GM12878 (cell line): Measurements from ENCODE around the gene EFCAB11. TPM values are rescaled to one million over a fixed set of nuclear protein-coding genes. Genes with fewer than 3 reads are reported as not detected.

Experiments used
- ATAC-seq: fragments of 200-7000 bp; cut with Tn5 transposase; 3 replicates; pipeline ENCODE4 v1.9.1; 2020; ENCODE audit warnings: mild to moderate bottlenecking, moderate library complexity
- BruUV-seq: library from RNA; stranded (reverse); fragments of 400-500 nt; replicated peaks from 2 replicates; lab custom pipeline; 2021; lab: Mats Ljungman, UMichigan
- CTCF ChIA-PET: fragments of 300-600 bp; sonication (Branson Sonifier 250); formaldehyde crosslinking; extraction: SDS; loops from one replicate; lab custom pipeline; 2021; ENCODE audit warnings: inconsistent platforms; lab: Yijun Ruan, JAX
- POLR2A ChIA-PET: fragments of 350-600 bp; formaldehyde crosslinking; extraction: SDS; loops from one replicate; lab custom pipeline; 2021; ENCODE audit warnings: inconsistent platforms; lab: Charles Lee
- RAD21 ChIA-PET: fragments of 300-600 bp; sonication (Branson Sonifier 250); formaldehyde crosslinking; loops from one replicate; lab custom pipeline; 2023; ENCODE audit warnings: antibody characterized with exemption; ENCODE audit not compliant: unreplicated experiment; lab: Charles Lee
- SMC1A ChIA-PET: fragments of 300-600 bp; sonication (Branson Sonifier 250); formaldehyde crosslinking; loops from one replicate; lab custom pipeline; 2023; ENCODE audit not compliant: unreplicated experiment, uncharacterized antibody; lab: Charles Lee
- DNase-seq: peaks from one replicate; pipeline ENCODE4 v3.0.0-alpha.2; 2011; ENCODE audit warnings: low read depth, low spot score
- FAIRE-seq: peaks from 3 replicates; lab custom pipeline; 2011; peaks lifted over from hg19 to GRCh38; lab: Jason Lieb, UNC
- H2AFZ ChIP-seq: 2 replicates; pipeline ENCODE4 v1.6.0; 2011; ENCODE audit warnings: low read depth, low read length, control low read depth; ENCODE audit not compliant: control insufficient read depth
- H3K27ac ChIP-seq: 2 replicates; pipeline ENCODE4 v1.5.1; 2011; ENCODE audit warnings: control low read depth; ENCODE audit not compliant: control insufficient read depth, insufficient read depth
- H3K27me3 ChIP-seq, 2 experiments: replicated peaks in 1 of 2; 2 replicates each; pipeline versions ENCODE4 v1.6.0 to v1.6.1; 2011; ENCODE audit warnings: low read length in 1 of 2; ENCODE audit not compliant: control insufficient read depth in 2 of 2, insufficient read depth in 2 of 2
- H3K36me3 ChIP-seq, 2 experiments: 2 replicates each; pipeline ENCODE4 v1.5.1; 2011; ENCODE audit warnings: low read length in 1 of 2; ENCODE audit not compliant: control insufficient read depth in 2 of 2, insufficient read depth in 2 of 2
- H3K4me1 ChIP-seq: 2 replicates; pipeline ENCODE4 v1.6.1; 2011; ENCODE audit warnings: mild to moderate bottlenecking, low read length, moderate library complexity, mixed read lengths; ENCODE audit not compliant: control insufficient read depth, insufficient read depth
- H3K4me2 ChIP-seq: 2 replicates; pipeline ENCODE4 v1.6.0; 2011; ENCODE audit warnings: control low read depth; ENCODE audit not compliant: control insufficient read depth, insufficient read depth
- H3K4me3 ChIP-seq: fragments of 200-600 bp; sonication (generic); 2 replicates; pipeline ENCODE4 v1.5.1; 2016
- H3K79me2 ChIP-seq: 2 replicates; pipeline ENCODE4 v1.6.0; 2011; ENCODE audit warnings: low read length; ENCODE audit not compliant: control insufficient read depth, insufficient read depth
- H3K9ac ChIP-seq: 2 replicates; pipeline ENCODE4 v1.8.0; 2011; ENCODE audit warnings: low read length, control low read depth, mixed read lengths; ENCODE audit not compliant: control insufficient read depth, insufficient read depth
- H3K9me3 ChIP-seq: replicated peaks from 3 replicates; pipeline ENCODE4 v1.5.1; 2011; ENCODE audit warnings: mild to moderate bottlenecking, low read length; ENCODE audit not compliant: control insufficient read depth, insufficient read depth
- H4K20me1 ChIP-seq: 2 replicates; pipeline ENCODE4 v1.6.0; 2011; ENCODE audit not compliant: control insufficient read depth, insufficient read depth
- BRCA1 ChIP-seq: IDR thresholded peaks from 2 replicates; pipeline ENCODE4 v1.6.1; 2011; ENCODE audit warnings: low read depth, low read length, improper control_type of control experiment
- CEBPB ChIP-seq, 2 experiments: fragments of 150-350 bp in 1 of 2; IDR thresholded peaks; 2 replicates each; pipeline ENCODE4 v1.6.1; 2012 to 2014; ENCODE audit warnings: low read depth in 2 of 2, low read length in 2 of 2, borderline replicate concordance in 1 of 2, inconsistent platforms in 1 of 2
- CHD1 ChIP-seq: IDR thresholded peaks from 2 replicates; pipeline ENCODE4 v1.6.1; 2012; ENCODE audit warnings: low read depth, low read length, improper control_type of control experiment
- POLR2A ChIP-seq: IDR thresholded peaks from 2 replicates; pipeline ENCODE4 v1.6.1; 2011; ENCODE audit warnings: low read depth, mild to moderate bottlenecking, low read length
- RELB ChIP-seq: fragments of 450-650 bp; IDR thresholded peaks from 2 replicates; pipeline ENCODE4 v1.6.1; 2017; ENCODE audit warnings: low read depth, mild to moderate bottlenecking, moderate library complexity
- RFX5 ChIP-seq: IDR thresholded peaks from 2 replicates; pipeline ENCODE4 v1.6.1; 2011; ENCODE audit warnings: low read depth, low read length, improper control_type of control experiment
- SIX5 ChIP-seq: IDR thresholded peaks from 2 replicates; pipeline ENCODE4 v1.6.1; 2011; ENCODE audit warnings: mild to moderate bottlenecking, low read depth, low read length, moderate library complexity; ENCODE audit not compliant: severe bottlenecking
- USF2 ChIP-seq: IDR thresholded peaks from 2 replicates; pipeline ENCODE4 v1.6.1; 2011; ENCODE audit warnings: low read depth, low read length, improper control_type of control experiment, borderline replicate concordance
- WRNIP1 ChIP-seq: IDR thresholded peaks from 2 replicates; pipeline ENCODE4 v1.6.1; 2011; ENCODE audit warnings: low read depth, low read length, improper control_type of control experiment, borderline replicate concordance
- WGBS: methylation state at CpG from one replicate; pipeline ENCODE4 v1.1.6; 2016; ENCODE audit warnings: low lambda C conversion rate; ENCODE audit not compliant: insufficient replicate concordance, insufficient coverage; ENCODE audit errors: missing lambda C conversion rate; 5-methylcytosine and 5-hydroxymethylcytosine counted together
- in situ Hi-C: fragments of 300-500 bp; cut with MboI; formaldehyde crosslinking; loops from 9 replicates; pipeline ENCODE4 v1.14.3; 2018; ENCODE audit warnings: mixed read lengths
- intact Hi-C: fragments of 100-400 bp; cut with micrococcal nuclease; formaldehyde crosslinking; loops from one replicate; pipeline ENCODE4 v1.14.2; 2022; ENCODE audit not compliant: unreplicated experiment
- polyA plus RNA-seq, 11 experiments: library from polyadenylated mRNA; depleted of rRNA in 4 of 11; unstranded in 6 of 11; stranded (reverse) in 5 of 11; fragments of >200 nt; fragmentation: Nextera tagmentation in 4 of 11; fragmentation: Illumina TruSeq in 1 of 11; extraction: Ambion mirVana in 4 of 11; extraction: Trizol in 1 of 11; gene quantifications; 1 replicate in 1 of 11; 2 replicates in 10 of 11; pipeline versions ENCODE4 v1.2.1 to v1.2.3, GENCODE V29; 2011 to 2016; ENCODE audit warnings: inconsistent platforms in 2 of 11, missing spikeins in 2 of 11, low read depth in 1 of 11
- total RNA-seq, 4 experiments: library from RNA; depleted of rRNA in 3 of 4; stranded (reverse); fragments of >200 nt in 3 of 4; fragmentation: Illumina TruSeq in 1 of 4; extraction: Trizol in 1 of 4; gene quantifications; 2 replicates each; pipeline versions ENCODE4 v1.2.1 to v1.2.3, GENCODE V29; 2013 to 2021

EFCAB11 gene
- total and polyA plus RNA-seq, 10 of the 15 experiments (the other 5 are each of a cell fraction or from before 2014, with no cell fraction given) = 8.6 to 37.4 (median 18.0) TPM

GRCh38 chr14:89753828-89754412 lies 200.6 kb downstream of the EFCAB11 start (continued):
- TF ChIP-seq RELB (no peak), WRNIP1 (no peak), POLR2A (no peak), SIX5 (no peak), CHD1 (no peak)

- ATAC-seq (no peak), DNase-seq (no peak), FAIRE-seq (no peak)
- H3K9ac ChIP-seq = no peak overlapping the region
- RAD21 ChIA-PET = interaction anchor here (0.5 kb wide), 1 partner anchor 415 kb away, joined by 3 read pairs; no protein-coding TSS in a partner anchor
- no peaks in the 10 kb centered on the region; the same call in 1 of the 3 replicates for H3K9me3 ChIP-seq
- WGBS = 22% methylated on average over 5 of the region's 5 CpGs
- no peaks in the 10 kb centered on the region for H4K20me1 ChIP-seq
- CTCF ChIA-PET = interaction anchor here (1.0 kb wide), 1 partner anchor 29 kb away, joined by 3 read pairs; no protein-coding TSS in a partner anchor
- BruUV-seq = no TSS peak
- H3K4me2 ChIP-seq = no peak overlapping the region
- H3K36me3 ChIP-seq = no peaks in the 10 kb centered on the region
- TF ChIP-seq BRCA1 = no peak
- no peak for TF ChIP-seq USF2
- no peak for TF ChIP-seq CEBPB (IDR thresholded peaks at IDR 0.05; ENCODE audit: borderline replicate concordance in 1 of 2, low read depth in 2 of 2, low read length in 2 of 2)
- TF ChIP-seq POLR2A = no peak
- TF ChIP-seq RFX5 = no peak
- H3K4me3 ChIP-seq = no peak overlapping the region
- no peaks in the 10 kb centered on the region for H3K4me1 ChIP-seq
- intact Hi-C loops = no loop called here
- no peak overlapping the region for H3K27ac ChIP-seq
- no peaks in the 10 kb centered on the region for H3K79me2 ChIP-seq
- SMC1A ChIA-PET = interaction anchor here (0.9 kb wide), 2 partner anchors 16 to 21 kb away, joined by 3 read pairs; no protein-coding TSS in a partner anchor
- no peaks in the 10 kb centered on the region for H3K27me3 ChIP-seq
- POLR2A ChIA-PET = interaction anchor here (0.5 kb wide), 1 partner anchor 317 kb away, joined by 5 read pairs; no protein-coding TSS in a partner anchor
- no peak overlapping the region for H2AFZ ChIP-seq
- in situ Hi-C loops = loop anchor here (25.0 kb wide), 1 partner anchor 714 kb away; no protein-coding TSS in a partner anchor
Measured at GRCh38 chr14:89750908-89751392, 203.6 kb downstream of the EFCAB11 start.
